HCT116 (cell line): Measurements from ENCODE around the gene SLCO4A1. TPM values are rescaled to one million over a fixed set of nuclear protein-coding genes. Genes with fewer than 3 reads are reported as not detected.

Experiments used
- ATAC-seq: fragments of 200-7000 bp; cut with Tn5 transposase; 2 replicates; pipeline ENCODE4 v1.9.1; 2020; ENCODE audit warnings: mild to moderate bottlenecking, moderate library complexity
- BruUV-seq: library from RNA; stranded (reverse); fragments of 400-500 nt; replicated peaks from 2 replicates; lab custom pipeline; 2021; lab: Mats Ljungman, UMichigan
- CTCF ChIA-PET: fragments of 300-600 bp; sonication (Branson Sonifier 250); formaldehyde crosslinking; loops from one replicate; lab custom pipeline; 2021; ENCODE audit warnings: antibody characterized with exemption; lab: Charles Lee
- POLR2A ChIA-PET: fragments of 300-600, 350-600 bp; sonication (Branson Sonifier 250); formaldehyde crosslinking; loops from one replicate; lab custom pipeline; 2021; ENCODE audit warnings: antibody characterized with exemption; lab: Charles Lee
- RAD21 ChIA-PET, 2 experiments: fragments of 300-600 bp; sonication (Branson Sonifier 250); formaldehyde crosslinking; loops; one replicate each; lab custom pipeline; 2023; ENCODE audit warnings: low total read pairs in 2 of 2; ENCODE audit not compliant: uncharacterized antibody in 2 of 2, unreplicated experiment in 2 of 2, low non-redundant PET in 1 of 2; lab: Charles Lee
- DNase-seq: peaks from one replicate; pipeline ENCODE4 v3.0.0-alpha.2; 2010; ENCODE audit warnings: low read depth, low spot score
- H2AFZ ChIP-seq: fragments of 200-600 bp; shearing (Covaris generic), sonication (generic); 2 replicates; pipeline ENCODE4 v1.6.1; 2017; ENCODE audit warnings: low read depth, mixed run types, mixed read lengths, antibody characterized with exemption, low read length; ENCODE audit not compliant: poor library complexity, severe bottlenecking
- H3K27ac ChIP-seq: 2 replicates; pipeline ENCODE4 v1.5.1; 2012; ENCODE audit warnings: low read depth, low read length
- H3K27me3 ChIP-seq: fragments of 200-600 bp; sonication (generic); 2 replicates; pipeline ENCODE4 v1.6.1; 2016; ENCODE audit warnings: mixed run types, low read length, mixed read lengths; ENCODE audit not compliant: insufficient read depth
- H3K36me3 ChIP-seq, 2 experiments: fragments of 200-500 bp in 1 of 2; fragments of 200-600 bp in 1 of 2; sonication (Bioruptor generic) in 1 of 2; sonication (generic) in 1 of 2; 2 replicates each; pipeline versions ENCODE4 v1.5.1 to v1.6.1; 2014 to 2016; ENCODE audit warnings: low read length in 2 of 2, inconsistent platforms in 1 of 2, mixed read lengths in 1 of 2, mixed run types in 1 of 2; ENCODE audit not compliant: insufficient read depth in 2 of 2, control insufficient read depth in 1 of 2
- H3K4me1 ChIP-seq, 2 experiments: fragments of 200-600 bp in 1 of 2; sonication (generic) in 1 of 2; 2 replicates each; pipeline versions ENCODE4 v1.5.1 to v1.6.1; 2012 to 2017; ENCODE audit warnings: low read length in 2 of 2, inconsistent platforms in 1 of 2, mild to moderate bottlenecking in 1 of 2, mixed read lengths in 1 of 2, mixed run types in 1 of 2, moderate library complexity in 1 of 2; ENCODE audit not compliant: insufficient read depth in 2 of 2, control insufficient read depth in 1 of 2
- H3K4me2 ChIP-seq: fragments of 200-600 bp; sonication (generic); 2 replicates; pipeline ENCODE4 v1.6.1; 2017; ENCODE audit warnings: mixed run types, low read length, mixed read lengths
- H3K4me3 ChIP-seq, 2 experiments: fragments of 200-600 bp in 1 of 2; sonication (generic) in 1 of 2; replicated peaks in 1 of 2; 2 replicates each; pipeline ENCODE4 v1.5.1; 2011 to 2016; ENCODE audit warnings: low read length in 2 of 2, control low read depth in 1 of 2, low read depth in 1 of 2, mild to moderate bottlenecking in 1 of 2, mixed read lengths in 1 of 2, mixed run types in 1 of 2
- H3K79me2 ChIP-seq: fragments of 200-600 bp; sonication (generic); 2 replicates; pipeline ENCODE4 v1.6.1; 2017; ENCODE audit warnings: mild to moderate bottlenecking, mixed run types, low read length, moderate library complexity, mixed read lengths; ENCODE audit not compliant: insufficient read depth
- H3K9ac ChIP-seq: fragments of 200-600 bp; sonication (generic); 2 replicates; pipeline ENCODE4 v1.6.1; 2016; ENCODE audit warnings: low read length, mixed read lengths
- H3K9me2 ChIP-seq: fragments of 200-600 bp; sonication (generic), shearing (Covaris generic); 2 replicates; pipeline ENCODE4 v1.6.1; 2017; ENCODE audit warnings: mixed run types, mild to moderate bottlenecking, moderate library complexity; ENCODE audit not compliant: insufficient read depth
- H3K9me3 ChIP-seq, 2 experiments: fragments of 200-500 bp in 1 of 2; fragments of 200-600 bp in 1 of 2; sonication (Bioruptor generic) in 1 of 2; sonication (generic) in 1 of 2; 2 replicates each; pipeline ENCODE4 v1.6.1; 2014 to 2017; ENCODE audit warnings: low read length in 2 of 2, mixed read lengths in 2 of 2, inconsistent platforms in 1 of 2, low read depth in 1 of 2, mild to moderate bottlenecking in 1 of 2, mixed run types in 1 of 2, moderate library complexity in 1 of 2; ENCODE audit not compliant: control insufficient read depth in 1 of 2, insufficient read depth in 1 of 2
- H4K20me1 ChIP-seq: fragments of 200-600 bp; sonication (generic), shearing (Covaris generic); 2 replicates; pipeline ENCODE4 v1.6.1; 2017; ENCODE audit warnings: mixed run types, mild to moderate bottlenecking, moderate library complexity; ENCODE audit not compliant: insufficient read depth
- ATF3 ChIP-seq: IDR thresholded peaks from 2 replicates; pipeline ENCODE4 v1.6.1; 2012
- CBX3 ChIP-seq: IDR thresholded peaks from 2 replicates; pipeline ENCODE4 v1.6.1; 2012; ENCODE audit warnings: low read depth
- EZH2 ChIP-seq: fragments of 200-600 bp; sonication (generic); IDR thresholded peaks from 2 replicates; pipeline ENCODE4 v1.6.1; 2017; ENCODE audit warnings: antibody characterized with exemption, mixed run types
- FOSL1 ChIP-seq: IDR thresholded peaks from 2 replicates; pipeline ENCODE4 v1.6.1; 2012; ENCODE audit warnings: low read depth
- MAX ChIP-seq: IDR thresholded peaks from 2 replicates; pipeline ENCODE4 v1.6.1; 2012
- POLR2A ChIP-seq: IDR thresholded peaks from 2 replicates; pipeline ENCODE4 v1.7.0; 2011; ENCODE audit warnings: borderline replicate concordance; ENCODE audit not compliant: insufficient read depth, insufficient read length; ENCODE audit errors: extremely low read depth
- RAD21 ChIP-seq: IDR thresholded peaks from 2 replicates; pipeline ENCODE4 v1.6.1; 2012; ENCODE audit warnings: low read depth, mild to moderate bottlenecking
- SIN3A ChIP-seq: IDR thresholded peaks from 2 replicates; pipeline ENCODE4 v1.6.1; 2012; ENCODE audit warnings: low read depth
- SP1 ChIP-seq: IDR thresholded peaks from 2 replicates; pipeline ENCODE4 v1.6.1; 2012; ENCODE audit warnings: low read depth
- SRF ChIP-seq: IDR thresholded peaks from 2 replicates; pipeline ENCODE4 v1.6.1; 2012; ENCODE audit warnings: low read depth
- TCF7L2 ChIP-seq: IDR thresholded peaks from 2 replicates; pipeline ENCODE4 v1.7.0; 2011; ENCODE audit warnings: borderline replicate concordance, inconsistent platforms; ENCODE audit not compliant: insufficient read depth, insufficient read length; ENCODE audit errors: extremely low read depth
- YY1 ChIP-seq: IDR thresholded peaks from 2 replicates; pipeline ENCODE4 v1.6.1; 2011; ENCODE audit warnings: low read length, low read depth, moderate library complexity, mild to moderate bottlenecking; ENCODE audit not compliant: insufficient replicate concordance; ENCODE audit errors: extremely low read depth
- ZBTB33 ChIP-seq: IDR thresholded peaks from 2 replicates; pipeline ENCODE4 v1.6.1; 2011; ENCODE audit warnings: mild to moderate bottlenecking, low read length, moderate library complexity; ENCODE audit not compliant: insufficient replicate concordance; ENCODE audit errors: extremely low read depth
- ZFX ChIP-seq: fragments of 450-650 bp; IDR thresholded peaks from 2 replicates; pipeline ENCODE4 v1.6.1; 2017
- ZNF274 ChIP-seq: fragments of 200-500 bp; sonication (Bioruptor generic); IDR thresholded peaks from 2 replicates; pipeline ENCODE4 v1.6.1; 2014; ENCODE audit warnings: mild to moderate bottlenecking, low read depth, low read length, inconsistent platforms
- intact Hi-C: fragments of 100-400 bp; cut with micrococcal nuclease; formaldehyde crosslinking; loops from 2 replicates; pipeline ENCODE4 v1.10.0; 2022
- total RNA-seq: library from RNA; stranded (reverse); gene quantifications from one replicate; pipeline ENCODE4 v1.2.1, GENCODE V29; 2021; ENCODE audit not compliant: unreplicated experiment

SLCO4A1 gene
- total RNA-seq, 1 experiment from 2014 or later: 107 TPM

GRCh38 chr20:62609811-62610757 is 32.2 kb upstream of the SLCO4A1 start:
- DNase-seq (no peak), ATAC-seq (no peak)
- intact Hi-C loops: no loop called here
- ChIA-PET CTCF (no interaction called here), RAD21 (no interaction called here), POLR2A (no interaction called here)
- Histone ChIP-seq H3K4me1 (no peaks in the 10 kb centered on the region), H3K9me2 (no peaks in the 10 kb centered on the region), H3K9me3 (peaks cover 0 to 7% of the 10 kb centered on the region in 2 experiments; a peak in 1 of 4 replicates), H3K27ac (no peak overlapping the region), H3K36me3 (no peaks in the 10 kb centered on the region), H3K4me2 (no peak overlapping the region), H3K9ac (no peak overlapping the region), H3K27me3 (no peaks in the 10 kb centered on the region), H3K79me2 (no peaks in the 10 kb centered on the region), H3K4me3 (no peak overlapping the region), H4K20me1 (no peaks in the 10 kb centered on the region), H2AFZ (no peak overlapping the region)
- no TSS peak for BruUV-seq
- TF ChIP-seq ZNF274: no peak
- TF ChIP-seq ATF3: no peak
- TF ChIP-seq TCF7L2: no peak
- TF ChIP-seq CBX3: no peak
- TF ChIP-seq SRF: no peak
- no peak for TF ChIP-seq MAX
- TF ChIP-seq EZH2: no peak

- Histone ChIP-seq H3K27ac (no peak overlapping the region), H3K27me3 (no peaks in the 10 kb centered on the region), H3K4me2 (no peak overlapping the region), H4K20me1 (no peaks in the 10 kb centered on the region), H3K9me3 (peaks cover 0 to 7% of the 10 kb centered on the region in 2 experiments; a peak in 1 of 4 replicates), H3K9me2 (no peaks in the 10 kb centered on the region), H2AFZ (no peak overlapping the region), H3K36me3 (no peaks in the 10 kb centered on the region), H3K4me3 (no peak overlapping the region), H3K79me2 (no peaks in the 10 kb centered on the region), H3K4me1 (no peaks in the 10 kb centered on the region), H3K9ac (no peak overlapping the region)
- POLR2A ChIA-PET: no interaction called here
- DNase-seq (no peak), ATAC-seq (no peak)
- TF ChIP-seq ZBTB33 (no peak), FOSL1 (no peak), SIN3A (no peak), POLR2A (no peak), RAD21 (no peak), YY1 (no peak), SP1 (no peak), ZFX (no peak), ZNF274 (no peak), EZH2 (no peak)
- RAD21 ChIA-PET: no interaction called here
- CTCF ChIA-PET: no interaction called here
- intact Hi-C loops: no loop called here
- BruUV-seq: no TSS peak
Observed at GRCh38 chr20:62611012-62611411, 31.3 kb upstream of the SLCO4A1 start.
